GM19468 (cell line): ENCODE results near the gene NCKAP5L.
A peak's percentile ranks its signal among the peaks of the same experiment; 100 is the strongest.
"Not testable (repeated sequence)": the region's sequence is repeated elsewhere in the genome, so short reads cannot be mapped to it uniquely, and the experiment has no call there.

Experiments
- ATAC-seq: cut with Tn5 transposase; IDR thresholded peaks from one replicate; pipeline ENCODE4 v1.9.1; 2021; ENCODE audit warnings: mild to moderate bottlenecking, moderate library complexity, moderate number of reproducible peaks; ENCODE audit not compliant: unreplicated experiment; ENCODE audit errors: extremely low read depth

Gene NCKAP5L

GRCh38 chr12:49866859-49867569 is 38.8 kb upstream of the NCKAP5L start:
- ATAC-seq, result no peak

- no peak for ATAC-seq
Measured at GRCh38 chr12:49865782-49866135, 37.5 kb upstream of the NCKAP5L start.

GRCh38 chr12:49865109-49865781 is 37.0 kb upstream of the NCKAP5L start:
- ATAC-seq, result no peak

DNA sequence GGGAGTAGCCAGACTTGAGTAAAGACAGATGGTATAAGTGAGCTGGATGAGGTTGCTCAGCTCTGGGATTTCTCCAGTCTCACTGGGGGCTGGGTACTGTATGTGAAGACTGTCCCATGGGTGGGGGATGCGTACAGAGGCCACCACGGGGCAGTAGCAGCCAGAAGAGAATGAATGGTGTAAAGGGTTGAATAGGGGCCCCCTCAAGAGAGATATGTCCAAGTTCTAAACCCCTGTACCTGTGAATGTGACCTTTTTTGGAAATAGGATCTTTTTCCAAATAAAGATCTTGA is 36.5 kb upstream of the NCKAP5L start:
- no peak for ATAC-seq

DNA sequence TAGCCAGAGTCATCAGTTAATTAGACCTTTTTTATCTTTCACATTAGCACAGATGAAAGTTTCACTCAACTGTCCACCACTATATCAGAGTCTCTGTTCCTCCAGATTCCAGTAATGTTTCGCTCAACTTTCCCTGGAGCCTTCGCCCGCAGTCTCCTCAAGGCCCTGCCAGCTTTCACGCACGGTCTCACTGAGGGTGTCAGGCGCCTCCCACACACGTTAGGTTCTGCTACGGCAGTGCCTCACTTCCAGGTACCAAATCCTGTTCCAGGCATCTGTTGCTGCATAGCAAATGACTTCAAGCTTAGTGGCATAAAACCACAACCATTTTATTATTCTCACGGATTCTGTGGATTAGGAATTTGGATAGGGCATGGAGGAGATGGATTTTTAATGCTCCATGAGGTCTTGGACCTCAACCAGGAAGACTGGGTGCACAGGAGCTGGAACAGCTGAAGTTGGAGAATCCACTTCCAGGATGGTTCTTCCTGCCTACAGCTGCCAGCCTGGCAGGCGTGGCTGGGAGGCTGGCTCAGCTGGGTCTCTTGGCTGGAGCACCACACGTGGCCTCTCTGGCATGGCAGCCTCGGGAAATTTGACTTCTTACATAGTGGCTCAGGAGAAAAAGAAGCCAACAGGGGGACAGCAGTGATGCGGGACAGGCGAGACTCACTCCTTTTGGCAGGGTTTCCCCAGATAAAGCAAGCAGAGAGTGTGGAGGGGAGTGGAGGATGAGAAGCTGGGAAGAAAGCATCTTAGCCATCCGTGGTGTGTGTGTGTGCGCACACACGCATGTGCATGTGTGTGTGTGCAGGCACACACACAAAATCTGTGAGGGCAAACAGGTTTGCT is 36.0 kb upstream of the NCKAP5L start:
- no peak for ATAC-seq

DNA sequence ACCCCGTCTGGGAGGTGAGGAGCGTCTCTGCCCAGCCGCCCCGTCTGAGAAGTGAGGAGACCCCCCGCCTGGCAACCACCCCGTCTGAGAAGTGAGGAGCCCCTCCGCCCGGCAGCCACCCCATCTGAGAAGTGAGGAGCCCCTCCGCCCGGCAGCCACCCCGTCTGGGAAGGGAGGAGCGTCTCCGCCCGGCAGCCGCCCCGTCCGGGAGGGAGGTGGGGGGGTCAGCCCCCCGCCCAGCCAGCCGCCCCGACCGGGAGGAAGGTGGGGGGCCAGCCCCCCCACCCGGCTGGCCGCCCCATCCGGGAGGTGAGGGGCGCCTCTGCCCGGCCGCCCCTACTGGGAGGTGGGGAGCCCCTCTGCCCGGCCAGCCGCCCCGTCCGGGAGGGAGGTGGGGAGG is 32.7 kb upstream of the NCKAP5L start:
- not testable (repeated sequence) for ATAC-seq

DNA sequence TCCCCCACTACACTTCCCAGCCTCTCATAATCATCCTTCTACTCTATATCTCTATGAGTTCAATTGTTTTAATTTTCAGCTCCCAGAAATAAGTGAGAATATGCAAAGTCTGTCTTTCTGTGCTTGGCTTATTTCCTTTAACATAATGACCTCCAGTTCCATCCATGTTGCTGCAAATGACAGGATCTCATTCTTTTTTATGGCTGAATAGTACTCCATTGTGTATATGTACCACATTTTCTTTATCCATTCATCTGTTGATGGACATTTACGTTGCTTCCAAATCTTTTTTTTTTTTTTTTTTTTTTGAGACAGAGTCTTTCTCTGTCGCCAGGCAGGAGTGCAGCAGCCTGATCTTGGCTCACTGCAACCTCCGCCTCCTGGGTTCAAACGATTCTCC is 27.7 kb upstream of the NCKAP5L start:
- ATAC-seq, result not testable (repeated sequence)

DNA sequence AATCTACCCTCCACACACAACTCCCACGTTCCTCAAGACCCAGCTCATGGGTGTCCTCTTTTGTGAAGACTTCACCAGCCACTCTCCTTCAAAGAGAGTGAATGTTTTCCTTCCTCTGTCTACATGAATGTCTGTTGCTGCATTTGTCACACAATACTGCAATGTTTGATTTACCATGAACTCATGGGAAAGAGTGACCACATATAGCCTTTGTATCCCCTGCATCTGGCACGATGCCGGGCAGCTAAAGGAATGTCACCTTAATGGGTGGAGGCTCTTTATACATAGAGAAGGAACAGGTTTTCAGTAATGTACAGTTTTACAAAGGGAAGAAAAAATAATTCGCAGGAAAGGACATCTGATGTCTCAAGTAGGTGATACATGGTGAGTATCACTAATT is 26.8 kb upstream of the NCKAP5L start:
- ATAC-seq, result no peak

GRCh38 chr12:49853671-49854070 is 25.5 kb upstream of the NCKAP5L start:
- ATAC-seq, result no peak

DNA sequence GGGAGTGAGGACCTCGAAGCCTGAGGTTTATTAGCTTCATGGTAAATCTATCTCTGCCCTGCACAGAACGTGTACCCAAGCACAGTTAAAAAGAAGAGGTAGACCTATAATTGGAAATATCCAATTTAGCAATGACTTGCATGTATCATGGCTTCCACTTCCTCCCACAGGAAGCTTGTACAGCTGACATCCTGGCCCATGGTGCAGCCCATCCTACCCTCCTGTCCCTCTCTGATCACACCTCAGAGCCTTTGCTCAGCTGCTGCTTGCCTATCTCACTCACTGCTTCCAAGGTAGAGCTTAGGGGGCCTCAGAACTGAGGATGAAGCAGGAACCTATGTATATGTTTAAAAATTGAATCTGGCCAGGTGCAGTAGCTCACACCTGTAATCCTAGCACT is 18.9 kb upstream of the NCKAP5L start:
- ATAC-seq, result no peak

GRCh38 chr12:49846032-49846431 is 17.8 kb upstream of the NCKAP5L start:
- no peak for ATAC-seq

DNA sequence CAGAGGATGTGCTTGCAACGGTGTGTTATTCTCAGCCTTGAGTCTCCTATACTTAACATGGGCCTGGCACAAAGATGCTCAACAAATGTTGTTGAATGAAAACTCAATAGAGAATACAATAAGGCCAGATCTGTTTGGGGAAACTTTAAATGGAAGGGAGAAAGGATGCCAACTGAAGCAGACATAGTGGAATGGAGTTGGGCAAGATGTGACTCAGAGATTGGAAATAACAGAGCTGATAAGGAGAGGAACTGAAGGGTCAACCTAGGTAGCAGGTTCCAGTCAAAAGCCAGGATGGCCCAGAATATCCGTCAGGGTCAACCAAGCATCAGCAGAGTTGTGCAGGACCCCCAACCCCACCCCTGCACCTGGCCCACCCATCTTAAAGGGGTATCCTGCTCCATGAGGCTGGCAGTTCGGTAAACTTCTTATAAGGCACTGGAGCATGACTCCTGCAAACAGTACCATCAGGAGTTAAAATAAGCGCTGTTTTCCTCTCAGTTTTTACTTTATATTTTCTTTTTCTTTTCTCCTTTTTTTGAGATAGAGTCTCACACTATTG is 15.7 kb upstream of the NCKAP5L start:
- ATAC-seq, result no peak

DNA sequence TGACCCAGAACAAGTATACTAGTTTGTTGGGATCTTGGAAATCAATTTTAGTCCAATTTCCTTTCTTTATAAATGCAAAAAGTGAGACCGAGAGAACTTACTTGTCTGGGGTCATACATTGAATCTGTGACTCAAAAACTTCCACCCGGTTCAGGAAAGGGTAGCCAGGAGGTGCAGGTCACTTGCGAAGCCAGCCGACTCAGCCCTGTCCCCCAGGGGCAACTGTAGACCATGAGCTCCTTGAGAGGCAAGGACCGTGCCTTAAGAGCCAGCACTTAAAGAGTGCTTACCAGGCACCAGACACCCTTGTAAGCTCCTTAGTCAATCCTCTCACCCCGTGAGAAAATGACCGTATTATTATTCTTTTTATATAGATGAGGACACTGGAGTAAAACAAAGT is 15.2 kb upstream of the NCKAP5L start:
- no peak for ATAC-seq

GRCh38 chr12:49842519-49843352 is 14.5 kb upstream of the NCKAP5L start, which contains the start of gene BCDIN3D:
TSS of gene BCDIN3D (minus strand) at chr12:49843106. CDS start at chr12:49843087, 19 bp downstream.
- ATAC-seq, result peak; percentile 73

- ATAC-seq, result no peak
Measured at GRCh38 chr12:49838973-49839633, 10.9 kb upstream of the NCKAP5L start.

- no peak for ATAC-seq
Measured at GRCh38 chr12:49832836-49833421, 4.7 kb upstream of the NCKAP5L start.

DNA sequence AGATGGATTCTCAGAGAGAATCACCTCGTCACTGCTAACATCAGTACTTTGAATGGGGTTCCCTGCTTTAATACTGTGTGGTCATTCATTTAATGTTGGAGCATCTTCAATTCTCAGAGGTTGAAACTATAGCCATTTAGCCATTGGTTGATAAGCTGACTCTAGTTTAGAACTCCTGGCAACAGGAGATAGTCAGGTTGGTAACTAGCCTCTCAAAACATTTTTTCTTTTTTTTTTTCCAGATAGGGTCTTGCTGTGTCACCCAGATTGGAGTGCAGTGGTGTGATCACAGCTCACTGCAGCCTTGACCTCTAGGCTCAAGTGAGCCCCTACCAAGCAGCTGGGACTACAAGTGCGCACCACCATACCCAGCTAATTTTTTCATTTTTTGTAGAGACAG is 3.5 kb upstream of the NCKAP5L start:
- ATAC-seq, result no peak

DNA sequence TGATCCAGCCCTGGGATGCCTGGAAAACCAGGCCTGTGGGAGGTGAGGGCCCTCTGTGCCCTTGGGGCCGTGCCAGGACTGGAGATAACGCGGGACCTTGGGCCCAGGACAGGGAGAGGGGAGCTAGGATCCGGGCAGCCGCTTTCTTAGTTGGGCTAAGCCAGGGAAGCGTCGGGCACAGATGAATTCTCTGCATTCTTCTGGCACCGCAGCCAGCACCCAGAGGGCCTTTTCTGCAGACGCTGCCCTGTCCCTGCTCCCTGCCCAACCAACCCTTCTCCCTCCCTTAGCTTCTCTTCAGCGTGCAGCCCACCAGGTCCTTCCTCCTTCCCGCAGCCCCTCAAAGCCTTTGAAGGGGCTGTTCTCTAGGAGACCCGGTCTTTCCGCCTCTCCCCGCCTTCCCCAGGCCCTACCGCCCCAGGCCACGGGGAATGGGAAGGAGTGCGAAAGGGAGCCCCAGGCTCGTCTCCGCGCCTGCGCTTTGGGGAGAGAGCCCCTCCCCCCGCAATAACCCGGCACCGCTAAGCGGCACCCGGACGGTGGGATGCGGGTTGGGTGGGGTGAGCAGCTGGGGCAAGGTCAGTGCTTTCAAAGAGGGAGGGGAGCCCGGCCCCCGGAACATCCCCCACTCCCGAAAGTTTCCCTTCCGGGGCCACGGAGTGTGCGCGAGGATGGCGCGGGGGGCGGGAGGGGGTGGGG is 663 bp downstream of the NCKAP5L start:
- ATAC-seq, result no peak

DNA sequence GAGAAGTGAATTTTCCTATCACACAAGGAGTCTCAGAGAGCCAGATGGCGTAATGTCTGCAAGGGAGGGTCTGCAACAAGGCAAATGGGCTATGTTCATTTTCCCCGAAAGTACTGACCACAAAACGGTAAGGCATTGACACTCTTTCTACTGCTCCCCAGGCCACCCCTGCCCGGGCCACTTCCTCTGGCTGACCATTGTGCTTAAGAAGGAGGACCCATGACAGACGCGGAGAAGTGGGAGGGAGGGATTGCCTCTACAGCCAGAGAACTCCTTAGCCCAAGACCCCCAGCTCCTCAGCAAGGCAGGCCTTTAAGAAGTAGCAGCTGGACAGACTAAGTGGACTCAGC is 1.2 kb downstream of the NCKAP5L start:
- no peak for ATAC-seq
